ENCODE measurements around the gene RHBG.

RHBG gene

GRCh38 chr1:156433602-156434001 lies 64.6 kb downstream of the RHBG start:
- H3K27ac Mint-ChIP-seq: no peak overlapping the region
- no peak for DNase-seq

More at GRCh38 chr1:156433602-156434001, 64.6 kb downstream of the RHBG start:
- Mint-ChIP-seq H3K4me3 (no peak overlapping the region), H3K9me3 (no peaks in the 10 kb centered on the region), H3K27me3 (peaks cover 98 to 100% of the 10 kb centered on the region in 2 donors), H3K4me1 (ENCODE audit: low read depth in 2 of 2) (peaks cover 19 to 29% of the 10 kb centered on the region in 2 donors), H3K36me3 (ENCODE audit: insufficient read depth) (peaks cover 7% of the 10 kb centered on the region)
- no peak for ATAC-seq (replicated peaks)

Data from effector memory CD8-positive, alpha-beta T cell (primary cell).